Astrocyte of the cerebellum (primary cell): Measurements from ENCODE around the gene PIGR.

Experiments
- DNase-seq: peaks from one replicate; pipeline ENCODE4 v3.0.0-alpha.2; 2011; ENCODE audit warnings: low read depth
- H3K4me3 ChIP-seq: 2 replicates; pipeline ENCODE4 v1.5.1; 2011; ENCODE audit warnings: mild to moderate bottlenecking, low read depth, low read length, moderate library complexity
- in situ Hi-C: cut with HindIII; loops from 2 replicates; pipeline ENCODE4 v1.10.0; 2017; ENCODE audit warnings: low sequenced_read_pairs
- TF ChIP-seq, protein P1 (sequence below): IDR thresholded peaks from 2 replicates; pipeline ENCODE4 v1.5.1; 2012; ENCODE audit warnings: low read length, low read depth, moderate library complexity, mild to moderate bottlenecking; ENCODE audit errors: missing control alignments

PIGR gene

DNA sequence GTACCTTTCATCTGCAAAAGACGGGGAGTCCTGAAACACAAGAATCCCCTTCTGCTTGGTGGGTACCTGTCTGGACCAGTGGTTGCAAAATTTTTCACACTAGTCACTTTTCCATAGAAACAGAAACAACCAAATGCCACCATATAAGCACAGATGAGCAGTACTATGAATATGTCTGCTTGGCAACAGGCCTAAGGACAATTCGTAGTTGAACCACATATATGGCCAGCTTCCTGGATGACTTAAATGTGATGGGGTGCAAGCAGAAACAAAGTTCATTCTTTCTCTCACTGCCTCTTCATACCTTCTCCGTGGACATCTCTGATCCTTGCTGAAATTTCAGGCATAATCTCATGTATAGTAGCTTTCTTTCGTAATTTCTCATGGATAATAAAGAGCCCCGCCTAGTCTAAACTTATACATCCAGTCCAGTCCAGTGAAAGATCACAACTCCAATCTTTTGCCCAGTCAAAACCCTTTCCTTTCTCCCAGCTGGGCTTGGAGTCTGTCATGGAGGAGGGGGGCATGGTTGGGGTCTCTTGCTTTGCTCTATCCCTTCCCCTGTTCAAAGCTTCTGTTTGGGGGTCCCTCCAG is 16.9 kb upstream of the PIGR start:
- no peak for DNase-seq
- TF ChIP-seq, protein P1, sequence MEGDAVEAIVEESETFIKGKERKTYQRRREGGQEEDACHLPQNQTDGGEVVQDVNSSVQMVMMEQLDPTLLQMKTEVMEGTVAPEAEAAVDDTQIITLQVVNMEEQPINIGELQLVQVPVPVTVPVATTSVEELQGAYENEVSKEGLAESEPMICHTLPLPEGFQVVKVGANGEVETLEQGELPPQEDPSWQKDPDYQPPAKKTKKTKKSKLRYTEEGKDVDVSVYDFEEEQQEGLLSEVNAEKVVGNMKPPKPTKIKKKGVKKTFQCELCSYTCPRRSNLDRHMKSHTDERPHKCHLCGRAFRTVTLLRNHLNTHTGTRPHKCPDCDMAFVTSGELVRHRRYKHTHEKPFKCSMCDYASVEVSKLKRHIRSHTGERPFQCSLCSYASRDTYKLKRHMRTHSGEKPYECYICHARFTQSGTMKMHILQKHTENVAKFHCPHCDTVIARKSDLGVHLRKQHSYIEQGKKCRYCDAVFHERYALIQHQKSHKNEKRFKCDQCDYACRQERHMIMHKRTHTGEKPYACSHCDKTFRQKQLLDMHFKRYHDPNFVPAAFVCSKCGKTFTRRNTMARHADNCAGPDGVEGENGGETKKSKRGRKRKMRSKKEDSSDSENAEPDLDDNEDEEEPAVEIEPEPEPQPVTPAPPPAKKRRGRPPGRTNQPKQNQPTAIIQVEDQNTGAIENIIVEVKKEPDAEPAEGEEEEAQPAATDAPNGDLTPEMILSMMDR, result no peak
- no peak overlapping the region for H3K4me3 ChIP-seq
- in situ Hi-C loops, result no loop called here

DNA sequence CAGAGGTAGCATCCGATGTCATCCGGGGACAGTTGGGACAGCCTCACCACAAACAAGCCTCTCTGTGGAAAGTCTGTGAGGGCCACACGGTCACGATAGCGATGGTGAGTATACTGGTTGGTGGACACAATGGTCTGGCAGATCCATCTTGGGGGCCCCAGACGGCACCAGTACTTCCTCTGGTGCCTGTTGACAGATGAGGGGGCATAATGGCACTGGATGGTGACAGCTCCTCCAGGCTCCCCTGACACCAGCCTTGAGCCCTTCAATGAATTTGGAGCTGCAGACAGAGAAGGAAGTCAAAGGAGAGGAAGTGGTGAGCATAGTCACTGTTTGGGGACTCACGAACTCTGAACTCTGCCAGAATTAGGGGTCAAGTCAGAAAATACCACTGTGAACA is 16.0 kb upstream of the PIGR start:
- in situ Hi-C loops, result no loop called here
- no peak overlapping the region for H3K4me3 ChIP-seq
- TF ChIP-seq, protein P1, result no peak
- DNase-seq, result no peak

DNA sequence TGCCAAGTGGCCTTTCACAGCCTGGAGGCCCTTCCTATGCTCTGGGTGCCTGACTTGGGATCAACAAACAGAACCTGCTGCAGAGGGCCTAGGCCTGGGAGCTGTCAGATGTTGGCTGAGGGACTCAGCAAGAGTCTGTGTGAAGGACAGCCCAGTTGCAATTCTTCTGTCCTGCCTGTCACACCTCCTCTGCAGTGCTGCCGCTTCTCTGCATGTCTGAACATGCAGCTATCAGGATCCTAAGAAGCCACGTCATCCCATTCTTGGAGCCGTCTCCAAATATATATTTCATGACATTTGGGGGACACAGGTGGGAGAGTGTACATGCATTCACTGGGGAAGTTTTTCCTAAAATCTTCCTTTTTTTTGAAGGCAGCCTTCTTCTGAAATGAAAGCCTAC is 15.4 kb upstream of the PIGR start:
- DNase-seq, result no peak
- TF ChIP-seq, protein P1, result no peak
- in situ Hi-C loops, result no loop called here
- no peak overlapping the region for H3K4me3 ChIP-seq

DNA sequence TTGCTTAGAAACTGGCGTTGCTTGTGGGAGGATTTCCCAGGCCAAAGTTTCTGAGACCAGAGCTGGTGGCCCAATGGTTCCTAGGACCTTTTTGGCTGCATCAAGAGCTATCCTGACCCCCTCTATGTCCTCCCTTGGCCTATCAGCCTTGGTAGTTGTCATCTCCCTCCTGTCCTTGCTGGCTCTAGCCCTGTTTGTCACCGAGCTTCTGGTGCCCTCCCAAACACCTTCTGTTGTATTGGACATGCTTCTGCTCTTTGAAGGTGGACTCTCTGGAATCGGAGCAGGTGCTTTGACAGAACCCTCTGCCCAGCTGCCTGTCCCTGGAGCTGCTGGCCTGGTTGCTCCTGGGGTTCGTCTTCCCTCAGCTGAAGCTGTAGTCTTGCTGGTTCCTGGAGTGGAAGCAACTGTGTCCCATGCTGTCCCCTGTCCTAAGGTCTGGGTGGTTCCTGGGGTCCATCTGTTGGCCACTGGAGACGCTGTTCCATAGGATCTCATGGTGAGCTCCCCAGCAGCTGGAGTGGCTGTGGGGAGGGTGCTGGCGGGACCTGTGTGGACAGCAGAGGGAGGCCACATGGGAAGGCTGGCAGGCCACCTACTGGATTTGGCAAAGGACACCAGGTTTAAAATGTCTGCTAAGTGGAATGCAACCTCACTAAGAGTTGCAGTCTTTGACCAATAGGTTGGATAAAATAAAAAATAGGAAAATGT is 14.6 kb upstream of the PIGR start:
- DNase-seq, result no peak
- TF ChIP-seq, protein P1, result no peak
- H3K4me3 ChIP-seq, result no peak overlapping the region
- in situ Hi-C loops, result no loop called here

DNA sequence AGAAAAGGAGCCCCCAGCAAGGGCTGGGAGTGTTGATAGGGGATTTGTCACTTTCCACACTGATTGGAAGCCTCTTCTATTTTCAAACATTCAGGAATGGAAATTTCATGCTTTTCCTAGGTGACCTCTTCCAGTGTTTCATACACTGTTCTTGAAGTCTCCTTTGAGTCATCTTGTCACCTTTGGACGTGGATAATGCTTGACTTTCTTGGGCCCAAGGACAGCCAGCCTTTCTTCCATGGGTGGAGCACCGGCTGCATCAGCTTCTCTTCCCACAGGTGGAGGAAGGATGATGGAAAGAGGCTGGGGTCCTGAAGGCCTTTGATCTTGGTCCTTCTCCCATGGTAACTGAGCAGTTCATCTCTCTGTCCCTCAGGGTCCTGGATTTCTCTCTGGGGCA is 11.9 kb upstream of the PIGR start:
- in situ Hi-C loops, result no loop called here
- H3K4me3 ChIP-seq, result no peak overlapping the region
- DNase-seq, result no peak
- TF ChIP-seq, protein P1, result no peak

DNA sequence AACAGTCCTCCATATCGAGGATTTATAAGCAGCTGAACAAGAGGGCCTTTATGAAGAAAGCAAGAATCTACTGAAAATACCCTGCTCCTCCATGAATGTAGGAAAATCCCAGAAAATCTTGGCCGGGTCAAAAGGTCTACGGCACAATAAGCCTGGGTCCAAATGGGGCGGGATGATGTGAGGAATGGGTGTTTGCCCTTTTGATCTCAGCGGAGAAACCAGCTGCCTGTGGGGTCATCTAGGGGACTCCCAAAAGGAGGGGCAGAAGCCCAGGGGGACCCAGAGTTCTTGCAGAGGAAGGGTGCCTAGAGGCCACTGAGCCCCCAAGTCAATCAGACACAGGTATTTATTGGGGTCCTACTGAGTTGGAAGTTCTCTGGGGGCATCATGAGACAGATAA is 11.4 kb upstream of the PIGR start:
- in situ Hi-C loops, result no loop called here
- no peak for DNase-seq
- TF ChIP-seq, protein P1, result no peak
- no peak overlapping the region for H3K4me3 ChIP-seq
